ENCODE data around the gene NKX1-2. TPM values are rescaled to one million over a fixed set of nuclear protein-coding genes. Genes with fewer than 3 reads are reported as not detected.
A peak's percentile ranks its signal among the peaks of the same experiment; 100 is the strongest.

NKX1-2 gene
- total and polyA plus RNA-seq, 2 of the 4 experiments (the other 2 are of a cell fraction) = not detected

DNA sequence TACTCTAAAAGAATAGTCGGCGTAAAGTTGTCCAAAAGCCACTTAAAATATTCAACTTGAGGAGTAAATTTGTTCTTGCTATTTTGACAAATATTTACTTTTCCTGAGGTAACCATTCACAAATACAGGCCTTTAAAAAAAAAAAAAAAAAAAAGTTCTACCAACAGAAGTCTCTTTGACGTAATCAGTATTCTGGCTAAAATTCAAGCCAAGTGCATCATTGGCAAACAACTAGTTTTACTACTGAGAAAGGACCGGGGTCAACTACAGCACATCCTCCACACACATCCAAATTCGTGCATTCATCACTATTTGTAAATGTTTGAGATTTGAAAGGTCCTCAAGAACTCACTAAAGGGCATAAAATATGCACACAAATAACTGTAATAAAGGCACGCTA, 33.1 kb downstream of the NKX1-2 start:
- Histone ChIP-seq H4K20me1 (ENCODE audit: insufficient read depth, low read length) (peaks cover 29% of the 10 kb centered on the region; the same call in 1 of the 2 replicates), H3K56ac (ENCODE audit: extremely low read depth, insufficient read depth, low read length) (no peak overlapping the region), H2AK5ac (ENCODE audit: low read depth, low read length) (no peak overlapping the region), H3K9ac (ENCODE audit: low read depth, low read length) (no peak overlapping the region), H2BK120ac (ENCODE audit: low read depth, low read length) (no peak overlapping the region), H3K18ac (ENCODE audit: low read depth, low read length) (no peak overlapping the region), H2AK9ac (replicated peaks; ENCODE audit: low read depth, low read length, poor library complexity) (no peak overlapping the region), H3K4me2 (ENCODE audit: low read depth, low read length) (no peak overlapping the region), H3K9me1 (ENCODE audit: insufficient read depth, low read length) (peaks cover 7% of the 10 kb centered on the region; the same call in 1 of the 2 replicates), H3K36me3 (ENCODE audit: control insufficient read depth, insufficient read depth, low read length) (0 out of 2 replicates have a peak, but pooled peaks cover 2% of the 10 kb centered on the region), H3K27ac (ENCODE audit: insufficient read depth, low read length) (no peak overlapping the region), H3K4ac (ENCODE audit: low read depth, low read length) (no peak overlapping the region), H4K91ac (ENCODE audit: insufficient read depth, low read depth, low read length) (no peak overlapping the region), H3K4me3 (ENCODE audit: insufficient read depth, low read depth, low read length) (no peak overlapping the region), H2BK15ac (ENCODE audit: low read depth, low read length) (no peak overlapping the region), H2AFZ (replicated peaks; ENCODE audit: low read length, poor library complexity) (no peak overlapping the region), H3K23ac (ENCODE audit: low read depth, low read length) (no peak overlapping the region), H3K4me1 (ENCODE audit: control insufficient read depth, insufficient read depth, low read length) (peaks cover 2% of the 10 kb centered on the region; the same call in 1 of the 2 replicates), H3K79me1 (ENCODE audit: low read depth in 1 of 2, low read length in 2 of 2) (peaks cover 16 to 37% of the 10 kb centered on the region in 2 experiments), H3K27me3 (ENCODE audit: control insufficient read depth, insufficient read depth, low read length) (peaks cover 3% of the 10 kb centered on the region; the same call in 1 of the 2 replicates), H2BK5ac (ENCODE audit: low read depth, low read length, poor library complexity, severe bottlenecking) (no peak overlapping the region), H3K14ac (replicated peaks; ENCODE audit: low read depth, low read length) (no peak overlapping the region), H4K8ac (ENCODE audit: low read depth in 2 of 2, low read length in 2 of 2) (no peak overlapping the region), H3K9me3 (ENCODE audit: control insufficient read depth, insufficient read depth, low read length) (no peaks in the 10 kb centered on the region), H4K5ac (ENCODE audit: low read depth, low read length) (no peak overlapping the region), H2BK20ac (ENCODE audit: low read depth, low read length) (no peak overlapping the region)
- in situ Hi-C loops (cut with MboI; ENCODE audit: low sequenced_read_pairs) = no loop called here
- peak; percentile 20 for DNase-seq
- CTCF ChIA-PET = no interaction called here
- dilution Hi-C loops (cut with HindIII; ENCODE audit: low sequenced_read_pairs, unreplicated experiment) = no loop called here
- intact Hi-C loops (cut with micrococcal nuclease) = loop anchor here (10.0 kb wide), 1 partner anchor 1262 kb away; the partner anchor contains the start of gene BUB3
- no peak for TF ChIP-seq CEBPB (IDR thresholded peaks at IDR 0.05; ENCODE audit: low read depth, low read length)
- TF ChIP-seq BHLHE40 (IDR thresholded peaks at IDR 0.05; ENCODE audit: low read depth, low read length) = no peak
- no peak for TF ChIP-seq MXI1 (IDR thresholded peaks at IDR 0.05; ENCODE audit: borderline replicate concordance, low read depth, low read length)
- no peak for TF ChIP-seq NFE2L2 (IDR thresholded peaks at IDR 0.05; ENCODE audit: low read depth, low read length)
- TF ChIP-seq RFX5 (IDR thresholded peaks at IDR 0.05; ENCODE audit: low read depth, low read length) = no peak
- no CpG with 5 or more reads among the region's 6 CpGs for WGBS, 2 experiments (ENCODE audit: extremely low coverage in 2 of 2, insufficient read length in 1 of 2)
- POLR2A ChIA-PET (ENCODE audit: unreplicated experiment) = no interaction called here
- no peak for ATAC-seq (ENCODE audit: low read depth)
- BruUV-seq (replicated peaks) = no TSS peak
